ENCODE measurements around the gene LSAMP.

LSAMP gene

GRCh38 chr3:116429479-116430269 is 15.6 kb downstream of the LSAMP start:
- no peak for DNase-seq

GRCh38 chr3:116426036-116426435 is 19.3 kb downstream of the LSAMP start:
- DNase-seq, result no peak

GRCh38 chr3:116425126-116425525 is 20.2 kb downstream of the LSAMP start:
- no peak for DNase-seq

- peak in 1 of 14 donors; percentile 3 for DNase-seq
Observed at GRCh38 chr3:116423945-116424344, 21.3 kb downstream of the LSAMP start.

- peak in 10 of 14 donors; percentile 16 to 63 (median 41) for DNase-seq
Observed at GRCh38 chr3:116423374-116423773, 21.9 kb downstream of the LSAMP start.

GRCh38 chr3:116417151-116417550 is 28.1 kb downstream of the LSAMP start:
- peak in 1 of 14 donors; percentile 5 for DNase-seq

- DNase-seq, result no peak
Observed at GRCh38 chr3:116413319-116413718, 32.0 kb downstream of the LSAMP start.

- no peak for DNase-seq
Observed at GRCh38 chr3:116408473-116408872, 36.8 kb downstream of the LSAMP start.

GRCh38 chr3:116405231-116405630 is 40.1 kb downstream of the LSAMP start:
- DNase-seq, result no peak

- DNase-seq, result no peak
Observed at GRCh38 chr3:116399701-116400226, 45.5 kb downstream of the LSAMP start.

- DNase-seq, result no peak
Observed at GRCh38 chr3:116394365-116394764, 50.9 kb downstream of the LSAMP start.

- DNase-seq, result no peak
Observed at GRCh38 chr3:116393199-116393598, 52.1 kb downstream of the LSAMP start.

- DNase-seq, result no peak
Observed at GRCh38 chr3:116392291-116392690, 53.0 kb downstream of the LSAMP start.

GRCh38 chr3:116391296-116392201 is 53.7 kb downstream of the LSAMP start:
- DNase-seq, result no peak

- no peak for DNase-seq
Observed at GRCh38 chr3:116390318-116390717, 55.0 kb downstream of the LSAMP start.

GRCh38 chr3:116388867-116389385 is 56.4 kb downstream of the LSAMP start:
- peak in 1 of 14 donors; percentile 86 for DNase-seq

- DNase-seq, result peak in 1 of 14 donors; percentile 25
Observed at GRCh38 chr3:116386168-116386567, 59.1 kb downstream of the LSAMP start.

- no peak for DNase-seq
Observed at GRCh38 chr3:116384717-116385116, 60.6 kb downstream of the LSAMP start.

- DNase-seq, result peak in 1 of 14 donors; percentile 60
Observed at GRCh38 chr3:116378077-116378476, 67.2 kb downstream of the LSAMP start.

GRCh38 chr3:116374901-116375300 is 70.4 kb downstream of the LSAMP start:
- DNase-seq, result no peak

- peak in 1 of 14 donors; percentile 70 for DNase-seq
Observed at GRCh38 chr3:116367761-116368395, 77.4 kb downstream of the LSAMP start.

GRCh38 chr3:116356056-116356455 is 89.2 kb downstream of the LSAMP start:
- DNase-seq, result no peak
